GM18499 (cell line): ENCODE data around the gene DYSF.

Experiments used
- ATAC-seq: cut with Tn5 transposase; IDR thresholded peaks from one replicate; pipeline ENCODE4 v1.9.1; 2021; ENCODE audit warnings: moderate number of reproducible peaks; ENCODE audit not compliant: insufficient read depth, unreplicated experiment

The DYSF gene

GRCh38 chr2:71713581-71714580, 260.5 kb downstream of the DYSF start:
- no peak for ATAC-seq

GRCh38 chr2:71714601-71715240, 261.4 kb downstream of the DYSF start:
- ATAC-seq: no peak

- ATAC-seq: no peak
Observed at GRCh38 chr2:71715241-71715750, 261.9 kb downstream of the DYSF start.

- no peak for ATAC-seq
Observed at GRCh38 chr2:71715951-71716696, 262.8 kb downstream of the DYSF start.

GRCh38 chr2:71716697-71717624, 263.6 kb downstream of the DYSF start:
- no peak for ATAC-seq

- no peak for ATAC-seq
Observed at GRCh38 chr2:71718686-71719085, 265.3 kb downstream of the DYSF start.

GRCh38 chr2:71719520-71720282, 266.3 kb downstream of the DYSF start:
- ATAC-seq: no peak

GRCh38 chr2:71720283-71720560, 266.9 kb downstream of the DYSF start:
- no peak for ATAC-seq

GRCh38 chr2:71720596-71721361, 267.4 kb downstream of the DYSF start:
- ATAC-seq: no peak

GRCh38 chr2:71721362-71721665, 268.0 kb downstream of the DYSF start:
- no peak for ATAC-seq

- no peak for ATAC-seq
Observed at GRCh38 chr2:71721669-71722068, 268.3 kb downstream of the DYSF start.

- no peak for ATAC-seq
Observed at GRCh38 chr2:71722286-71722685, 268.9 kb downstream of the DYSF start.

- ATAC-seq: no peak
Observed at GRCh38 chr2:71724793-71725192, 271.4 kb downstream of the DYSF start.

- no peak for ATAC-seq
Observed at GRCh38 chr2:71725836-71726235, 272.5 kb downstream of the DYSF start.

GRCh38 chr2:71727562-71727961, 274.2 kb downstream of the DYSF start:
- no peak for ATAC-seq

- ATAC-seq: no peak
Observed at GRCh38 chr2:71728036-71728435, 274.7 kb downstream of the DYSF start.

- ATAC-seq: no peak
Observed at GRCh38 chr2:71730785-71731383, 277.5 kb downstream of the DYSF start.

GRCh38 chr2:71734620-71735019, 281.3 kb downstream of the DYSF start:
- ATAC-seq: no peak
